Osteocyte (in vitro differentiated cells): Measurements from ENCODE around the gene ELOVL5. TPM values are rescaled to one million over a fixed set of nuclear protein-coding genes. Genes with fewer than 3 reads are reported as not detected.

Experiments used
- DNase-seq: peaks from one replicate; pipeline ENCODE4 v3.0.0; 2021; ENCODE audit warnings: mixed read lengths; ENCODE audit not compliant: unreplicated experiment; ENCODE audit errors: extremely low spot score
- H3K27ac Mint-ChIP-seq: one replicate; pipeline ENCODE4 v1.8.0; 2021; ENCODE audit warnings: mild to moderate bottlenecking, mixed read lengths; ENCODE audit not compliant: unreplicated experiment
- H3K27me3 Mint-ChIP-seq: one replicate; pipeline ENCODE4 v1.8.0; 2021; ENCODE audit warnings: mixed read lengths; ENCODE audit not compliant: unreplicated experiment
- H3K36me3 Mint-ChIP-seq: one replicate; pipeline ENCODE4 v1.8.0; 2021; ENCODE audit warnings: mixed read lengths; ENCODE audit not compliant: unreplicated experiment
- H3K4me1 Mint-ChIP-seq: one replicate; pipeline ENCODE4 v1.8.0; 2021; ENCODE audit warnings: mixed read lengths; ENCODE audit not compliant: unreplicated experiment
- H3K4me3 Mint-ChIP-seq: one replicate; pipeline ENCODE4 v1.8.0; 2021; ENCODE audit warnings: mild to moderate bottlenecking, moderate library complexity, mixed read lengths; ENCODE audit not compliant: unreplicated experiment
- H3K9me3 Mint-ChIP-seq: one replicate; pipeline ENCODE4 v1.8.0; 2021; ENCODE audit warnings: mixed read lengths; ENCODE audit not compliant: unreplicated experiment
- total RNA-seq: library from RNA; stranded (reverse); gene quantifications from 2 replicates; pipeline ENCODE4 v1.2.1, GENCODE V29; 2021
- TF ChIP-seq, protein P1 (sequence below): fragments of 200-600 bp; sonication (generic); IDR thresholded peaks from 2 replicates; pipeline ENCODE4 v1.5.0; 2021; ENCODE audit warnings: antibody characterized with exemption, mild to moderate bottlenecking, moderate library complexity

The ELOVL5 gene
- total RNA-seq, 1 donor from 2014 or later: 89.4 TPM

DNA sequence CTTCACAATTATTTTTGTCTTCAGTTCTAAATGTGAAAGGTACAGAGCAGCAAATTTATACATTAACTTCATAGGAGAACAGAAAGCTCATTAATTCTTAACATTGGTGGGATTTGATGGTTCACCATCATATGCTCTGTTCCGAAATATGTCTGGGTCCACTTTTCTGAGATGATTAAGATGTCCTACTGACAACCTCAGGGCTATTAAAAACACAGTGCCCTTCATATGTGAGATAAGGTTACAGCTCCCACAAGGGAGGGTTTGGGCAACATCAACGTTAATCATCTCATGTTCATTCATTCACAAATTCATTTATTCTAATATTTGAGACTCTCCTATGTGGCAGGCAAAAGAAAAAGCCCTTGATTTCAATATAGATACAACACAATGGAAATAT lies 91.2 kb downstream of the ELOVL5 start:
- H3K9me3 Mint-ChIP-seq: peaks cover 5% of the 10 kb centered on the region
- H3K4me1 Mint-ChIP-seq: no peaks in the 10 kb centered on the region
- DNase-seq: no peak
- H3K4me3 Mint-ChIP-seq: no peak overlapping the region
- TF ChIP-seq, protein P1, sequence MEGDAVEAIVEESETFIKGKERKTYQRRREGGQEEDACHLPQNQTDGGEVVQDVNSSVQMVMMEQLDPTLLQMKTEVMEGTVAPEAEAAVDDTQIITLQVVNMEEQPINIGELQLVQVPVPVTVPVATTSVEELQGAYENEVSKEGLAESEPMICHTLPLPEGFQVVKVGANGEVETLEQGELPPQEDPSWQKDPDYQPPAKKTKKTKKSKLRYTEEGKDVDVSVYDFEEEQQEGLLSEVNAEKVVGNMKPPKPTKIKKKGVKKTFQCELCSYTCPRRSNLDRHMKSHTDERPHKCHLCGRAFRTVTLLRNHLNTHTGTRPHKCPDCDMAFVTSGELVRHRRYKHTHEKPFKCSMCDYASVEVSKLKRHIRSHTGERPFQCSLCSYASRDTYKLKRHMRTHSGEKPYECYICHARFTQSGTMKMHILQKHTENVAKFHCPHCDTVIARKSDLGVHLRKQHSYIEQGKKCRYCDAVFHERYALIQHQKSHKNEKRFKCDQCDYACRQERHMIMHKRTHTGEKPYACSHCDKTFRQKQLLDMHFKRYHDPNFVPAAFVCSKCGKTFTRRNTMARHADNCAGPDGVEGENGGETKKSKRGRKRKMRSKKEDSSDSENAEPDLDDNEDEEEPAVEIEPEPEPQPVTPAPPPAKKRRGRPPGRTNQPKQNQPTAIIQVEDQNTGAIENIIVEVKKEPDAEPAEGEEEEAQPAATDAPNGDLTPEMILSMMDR: no peak
- no peaks in the 10 kb centered on the region for H3K27me3 Mint-ChIP-seq
- peaks cover 33% of the 10 kb centered on the region for H3K36me3 Mint-ChIP-seq
- H3K27ac Mint-ChIP-seq: no peak overlapping the region

DNA sequence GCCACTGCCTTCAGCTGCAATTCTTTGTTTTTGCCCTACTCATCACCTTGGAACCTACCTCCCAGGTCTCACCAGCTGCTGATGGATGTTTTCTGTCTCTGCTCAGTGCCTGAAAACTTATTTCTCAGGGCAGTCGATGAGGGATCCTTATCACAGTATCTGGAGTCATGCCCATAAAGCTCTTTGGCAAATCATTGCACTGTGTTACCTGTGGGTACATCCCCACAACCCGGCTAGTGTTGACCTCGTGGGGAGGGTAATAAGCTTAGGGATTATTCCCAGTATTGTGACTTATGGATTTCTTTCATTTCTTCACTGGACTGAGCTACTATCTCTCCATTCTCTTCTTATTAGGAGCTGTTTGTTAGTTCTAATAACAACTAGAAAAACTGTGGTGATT lies 91.7 kb downstream of the ELOVL5 start:
- peaks cover 2% of the 10 kb centered on the region for H3K4me1 Mint-ChIP-seq
- peaks cover 33% of the 10 kb centered on the region for H3K36me3 Mint-ChIP-seq
- no peak overlapping the region for H3K27ac Mint-ChIP-seq
- TF ChIP-seq, protein P1: no peak
- H3K4me3 Mint-ChIP-seq: no peak overlapping the region
- H3K9me3 Mint-ChIP-seq: peaks cover 5% of the 10 kb centered on the region
- DNase-seq: no peak
- H3K27me3 Mint-ChIP-seq: no peaks in the 10 kb centered on the region

DNA sequence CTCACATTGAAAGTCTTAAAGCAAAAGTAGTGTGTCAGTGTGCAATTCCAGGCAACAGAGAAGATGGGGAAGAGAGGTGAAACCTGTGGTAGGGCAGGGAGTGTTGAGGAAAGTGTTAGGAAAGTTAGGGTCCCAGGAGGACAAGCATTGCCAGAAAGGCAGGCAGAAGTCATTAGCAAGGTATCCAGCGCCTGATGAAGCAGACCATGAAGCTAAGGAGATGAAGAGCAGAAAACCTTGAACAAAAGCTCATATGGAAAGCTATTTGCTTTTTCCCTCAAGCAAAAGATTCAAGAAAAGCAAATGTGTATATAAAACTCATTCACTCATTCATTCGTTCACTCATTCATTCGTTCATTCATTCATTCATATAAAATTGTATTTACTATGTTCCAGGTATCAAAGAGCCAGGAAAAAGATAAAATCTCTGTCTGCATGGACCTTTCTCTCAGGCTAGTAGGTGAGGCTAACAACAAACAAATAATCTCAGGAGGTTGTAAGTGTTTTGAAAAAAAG lies 96.5 kb downstream of the ELOVL5 start:
- peaks cover 5% of the 10 kb centered on the region for H3K9me3 Mint-ChIP-seq
- no peak for DNase-seq
- H3K4me1 Mint-ChIP-seq: peaks cover 30% of the 10 kb centered on the region
- peaks cover 2% of the 10 kb centered on the region for H3K36me3 Mint-ChIP-seq
- H3K27me3 Mint-ChIP-seq: no peaks in the 10 kb centered on the region
- H3K4me3 Mint-ChIP-seq: no peak overlapping the region
- no peak overlapping the region for H3K27ac Mint-ChIP-seq
- TF ChIP-seq, protein P1: no peak

DNA sequence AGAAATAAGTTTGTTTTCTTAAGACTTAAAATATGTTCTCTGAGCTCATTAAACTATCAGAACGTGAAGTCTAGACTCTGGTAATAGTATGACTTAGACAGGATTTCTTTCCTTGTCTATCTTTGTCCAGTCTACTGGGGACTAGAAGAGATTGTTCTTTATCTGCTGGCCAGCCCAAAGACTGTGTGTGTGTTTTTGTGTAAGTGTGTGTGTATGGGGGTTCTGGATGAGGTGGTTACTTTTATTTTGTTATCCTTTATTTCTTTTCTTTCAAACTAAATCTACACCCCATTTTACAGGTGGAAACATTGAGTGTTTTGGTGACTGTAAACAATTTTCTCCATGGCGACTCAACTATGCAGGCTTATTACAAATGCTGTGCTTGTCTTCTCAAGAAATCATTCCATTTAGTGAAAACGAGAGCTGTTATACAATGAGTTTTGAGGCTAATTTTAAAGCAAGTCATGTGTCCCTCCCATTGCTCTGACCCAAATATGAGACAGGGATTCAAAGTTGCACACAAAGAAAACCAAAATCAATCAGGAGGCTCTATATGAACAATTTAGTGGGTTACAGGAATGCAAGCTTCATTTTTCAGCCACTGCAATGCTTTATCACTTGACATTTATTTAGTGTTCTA lies 97.6 kb downstream of the ELOVL5 start:
- no peak for DNase-seq
- Mint-ChIP-seq H3K36me3 (no peaks in the 10 kb centered on the region), H3K27ac (peak overlapping the region; percentile 86), H3K9me3 (peaks cover 5% of the 10 kb centered on the region), H3K27me3 (no peaks in the 10 kb centered on the region), H3K4me3 (no peak overlapping the region), H3K4me1 (peaks cover 30% of the 10 kb centered on the region)
- TF ChIP-seq, protein P1: no peak

DNA sequence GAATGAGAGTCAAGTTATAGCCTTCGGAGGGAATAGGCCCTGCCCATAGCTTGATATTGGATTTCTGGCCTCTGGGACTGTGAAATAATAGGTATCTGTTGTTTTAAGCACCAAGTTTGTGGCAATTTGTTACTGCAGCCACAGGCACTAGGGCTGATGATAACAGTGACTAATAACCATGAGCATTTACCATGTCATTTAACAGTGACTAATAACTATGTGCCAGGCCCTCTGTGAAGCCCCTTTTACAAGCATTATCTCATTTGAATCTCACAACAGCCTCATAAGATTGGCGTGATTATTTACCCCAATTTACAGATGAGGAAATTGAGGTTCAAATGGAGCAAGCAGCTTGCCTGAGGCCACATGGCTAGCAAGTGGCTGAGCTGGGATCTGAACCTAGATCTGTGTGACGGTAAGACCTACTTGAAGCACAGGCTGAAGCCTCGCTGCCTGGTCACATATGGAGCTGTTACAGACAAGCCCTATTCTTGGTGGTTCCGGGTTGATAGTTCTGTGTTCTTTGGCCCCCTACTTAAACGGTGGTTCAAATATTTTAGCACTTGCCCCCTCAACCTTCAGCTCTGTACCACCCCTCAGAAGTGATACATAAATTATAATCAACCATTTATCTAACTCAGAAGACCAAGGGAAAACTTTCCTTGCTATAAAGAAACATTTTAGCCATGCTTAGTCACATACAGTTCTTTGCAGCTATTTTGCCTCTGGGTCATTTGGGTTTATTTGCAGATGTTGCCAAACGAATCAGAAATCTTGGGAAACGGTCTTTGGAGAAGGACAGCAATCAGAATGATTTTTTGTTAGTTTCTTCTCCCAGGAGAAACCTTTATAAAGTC lies 98.3 kb downstream of the ELOVL5 start:
- TF ChIP-seq, protein P1: no peak
- Mint-ChIP-seq H3K9me3 (peaks cover 5% of the 10 kb centered on the region), H3K4me1 (peaks cover 30% of the 10 kb centered on the region), H3K27ac (peak overlapping the region; percentile 86), H3K4me3 (no peak overlapping the region), H3K27me3 (no peaks in the 10 kb centered on the region), H3K36me3 (no peaks in the 10 kb centered on the region)
- DNase-seq: no peak
